Measurements from ENCODE around the gene CELF2.

Gene CELF2

DNA sequence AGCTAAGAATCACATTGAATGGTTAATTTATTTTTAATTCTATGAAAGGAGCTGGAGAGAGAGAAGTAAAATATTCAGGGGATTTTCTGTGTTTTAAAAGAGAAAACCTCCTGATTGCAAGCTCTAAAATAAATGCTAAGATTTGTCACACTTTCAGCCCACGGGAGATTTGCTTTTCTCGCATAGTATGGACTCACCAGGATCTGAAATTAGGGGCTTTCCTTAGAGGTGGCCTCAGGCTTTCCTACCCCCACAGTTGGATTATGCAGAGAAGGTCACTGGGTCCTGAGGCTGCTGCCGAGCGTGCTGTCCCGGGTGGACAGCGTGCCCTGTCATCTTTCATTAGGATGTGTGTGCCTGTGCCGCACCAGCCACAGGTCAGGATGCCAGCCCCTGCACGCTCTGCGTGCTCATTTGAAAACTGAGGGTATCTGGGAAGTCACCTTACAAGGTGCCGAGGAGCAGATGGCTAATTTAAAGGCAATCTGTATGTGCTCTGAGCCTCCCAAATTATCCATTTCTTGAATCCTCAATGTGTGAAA, 258.8 kb downstream of the CELF2 start:
- DNase-seq (ENCODE audit: low spot score) = no peak

DNA sequence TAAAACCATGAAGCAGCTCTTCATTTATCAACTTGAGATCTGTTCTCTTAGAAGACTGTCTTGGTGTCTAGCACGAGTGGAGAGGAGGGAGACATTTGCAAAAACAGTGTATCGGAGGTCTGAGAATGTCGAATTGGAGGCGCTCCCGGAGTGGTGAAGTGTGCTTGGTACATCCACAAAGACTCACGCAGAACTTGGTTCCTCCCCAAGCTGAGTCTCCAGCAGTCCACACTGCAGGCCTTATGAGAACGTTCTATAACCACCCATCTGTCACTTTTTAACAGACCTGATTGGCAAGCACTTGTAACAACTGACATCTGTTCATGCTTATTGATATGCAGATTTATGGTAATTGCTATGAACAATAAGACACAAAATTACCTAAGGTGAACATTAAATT, 261.6 kb downstream of the CELF2 start:
- no peak for DNase-seq (ENCODE audit: low spot score)

DNA sequence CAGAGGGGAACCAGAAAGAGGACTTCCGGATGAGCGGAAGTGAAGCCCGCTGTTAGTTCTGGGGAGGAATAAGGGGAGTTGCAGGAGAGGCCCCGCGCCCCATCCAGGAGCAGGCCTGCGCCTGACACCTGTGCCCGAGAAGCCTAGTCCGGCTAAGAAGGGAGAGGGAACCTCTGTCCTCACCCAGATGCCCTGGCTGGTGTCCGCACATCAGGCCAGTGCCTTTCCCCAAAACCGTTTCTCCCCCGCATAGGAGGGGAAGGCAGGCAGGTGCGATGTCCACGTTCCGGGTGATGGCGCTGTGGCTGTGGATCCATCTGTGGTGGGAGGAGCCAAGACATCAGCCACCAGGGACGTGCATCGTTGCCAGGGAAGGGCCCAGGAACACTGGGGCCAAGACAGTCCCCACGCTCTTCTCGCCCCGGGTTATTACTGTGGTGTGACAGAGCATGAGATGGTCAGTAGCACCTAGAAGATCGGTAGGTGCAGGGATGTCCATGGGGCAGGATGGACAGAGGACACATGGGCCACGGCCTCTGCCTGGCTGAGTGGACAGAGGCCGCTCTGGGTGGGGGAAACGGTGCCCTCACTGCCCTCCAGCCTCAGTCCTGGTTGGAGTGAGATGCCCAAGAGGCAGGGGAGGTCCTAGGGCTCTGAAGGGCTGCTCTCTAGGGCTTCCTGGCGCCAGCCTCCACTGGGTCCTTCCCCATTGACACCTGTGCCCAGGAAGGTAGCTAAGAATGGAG, 262.7 kb downstream of the CELF2 start:
- DNase-seq (ENCODE audit: low spot score) = no peak

DNA sequence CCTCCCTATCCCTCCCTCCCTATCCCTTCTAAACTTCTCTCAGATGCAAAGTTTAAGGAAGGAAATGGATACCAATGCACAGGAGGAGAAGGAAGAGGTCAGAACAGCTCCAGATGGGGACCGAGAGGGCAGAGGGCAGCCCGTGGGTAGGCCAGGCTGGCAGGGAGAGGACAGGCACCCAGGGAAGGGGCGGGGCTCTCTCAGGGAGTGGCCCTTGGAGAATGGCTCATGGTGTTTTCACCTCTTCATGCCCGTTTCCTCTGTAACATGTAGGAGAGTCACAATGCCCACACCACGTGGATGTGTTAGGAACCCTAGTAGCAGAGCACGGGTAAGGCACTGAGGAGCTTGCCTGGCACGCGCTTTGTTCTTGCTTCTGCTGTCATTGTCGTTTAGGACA, 264.5 kb downstream of the CELF2 start:
- no peak for DNase-seq (ENCODE audit: low spot score)

DNA sequence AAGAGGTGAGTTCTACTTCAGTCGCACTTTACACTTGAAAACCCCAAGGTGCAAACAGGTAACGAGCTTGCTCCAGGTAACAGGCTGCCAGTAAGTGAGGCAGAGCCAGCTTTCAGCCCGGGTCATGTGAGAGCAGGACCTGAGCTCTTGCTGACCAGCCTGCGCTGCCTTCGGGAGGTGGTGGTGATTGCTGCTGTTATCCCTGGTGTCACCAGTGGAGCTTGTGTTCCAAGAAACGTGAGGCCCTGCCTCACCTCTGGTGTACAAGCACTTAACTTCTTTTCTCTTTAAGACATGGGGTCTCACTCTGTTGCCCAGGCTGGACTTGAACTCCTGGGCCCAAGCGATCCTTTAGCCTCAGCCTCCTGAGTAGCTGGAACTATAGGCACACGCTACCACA, 265.0 kb downstream of the CELF2 start:
- DNase-seq (ENCODE audit: low spot score) = no peak

DNA sequence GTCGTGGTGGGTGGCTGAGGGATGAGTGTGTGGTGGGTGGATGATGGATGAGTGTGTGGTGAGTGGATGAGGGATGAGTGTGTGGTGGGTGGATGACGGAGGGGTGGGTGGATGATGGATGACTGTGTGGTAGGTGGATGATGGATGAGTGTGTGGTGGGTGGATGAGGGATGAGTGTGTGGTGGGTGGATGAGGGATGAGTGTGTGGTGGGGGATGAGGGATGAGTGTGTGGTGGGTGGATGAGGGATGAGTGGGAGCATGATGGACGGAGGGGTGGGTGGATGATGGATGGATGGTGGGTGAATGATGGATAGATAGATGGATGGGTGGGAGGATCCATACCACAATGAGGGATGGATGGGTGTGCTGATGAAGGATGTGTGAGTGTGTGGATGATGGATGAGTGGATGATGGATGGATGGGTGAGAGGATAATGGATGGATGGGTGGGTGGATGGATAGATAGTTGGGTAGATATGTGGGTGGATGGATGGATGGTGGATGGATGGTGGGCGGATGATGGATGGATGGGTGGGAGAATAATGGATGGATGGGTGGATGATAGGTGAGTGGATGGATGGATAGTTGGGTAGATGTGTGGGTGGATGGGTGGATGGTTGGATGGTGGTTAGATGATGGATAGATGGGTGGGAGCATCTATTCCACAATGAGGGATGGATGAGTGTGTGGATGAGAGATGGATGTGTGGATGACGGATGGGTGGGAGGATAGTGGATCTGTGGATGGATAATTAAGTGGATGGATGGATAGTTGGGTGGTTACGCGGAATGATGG, 266.8 kb downstream of the CELF2 start:
- DNase-seq (ENCODE audit: low spot score) = no peak

DNA sequence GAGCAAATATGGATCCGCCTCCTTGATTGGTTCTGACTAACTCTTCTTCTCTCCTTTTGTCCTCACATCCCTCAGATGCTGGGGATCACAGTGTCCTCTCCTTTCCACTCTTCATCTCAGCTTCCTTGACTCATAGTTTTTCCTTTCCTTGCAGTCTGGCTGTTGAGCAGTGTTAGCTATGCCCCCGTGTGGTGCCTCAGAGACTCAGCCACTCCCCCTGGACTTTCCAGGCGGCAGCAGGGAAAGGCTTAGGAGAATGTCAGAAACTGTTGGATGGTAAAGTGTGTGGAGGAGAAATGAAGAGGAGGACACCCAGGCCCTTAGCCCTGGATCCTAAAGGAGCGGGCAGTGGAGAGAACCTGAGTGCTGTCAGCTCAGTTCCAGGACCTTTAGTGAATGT, 267.5 kb downstream of the CELF2 start:
- DNase-seq (ENCODE audit: low spot score) = peak; percentile 20

DNA sequence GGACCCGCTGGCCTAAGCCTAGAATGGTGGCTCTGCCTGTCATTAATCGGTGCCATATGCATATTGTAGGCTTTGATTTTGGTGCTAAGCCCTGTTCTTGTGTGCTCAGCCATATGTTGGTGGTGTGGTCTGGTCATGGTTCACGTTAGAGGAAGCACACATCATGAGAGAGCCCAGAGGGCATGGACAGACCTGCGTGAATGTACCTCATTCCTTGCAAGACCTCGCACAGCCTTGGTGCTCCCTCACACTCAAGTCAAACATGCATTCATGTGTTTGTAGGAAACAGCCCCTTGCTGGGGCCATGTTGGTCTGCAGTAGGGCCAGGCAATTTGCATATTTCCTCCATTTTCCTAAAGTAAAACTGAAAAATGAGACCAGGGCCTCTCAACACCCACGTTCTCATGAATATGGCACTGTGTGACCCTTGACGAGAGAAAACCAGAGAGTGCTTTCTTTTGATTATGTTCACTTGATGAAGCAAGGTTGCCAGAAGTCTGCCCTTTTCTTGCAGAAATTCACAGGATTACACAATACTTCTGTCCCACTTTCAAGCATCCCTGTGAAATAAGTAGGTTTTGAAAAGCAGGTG, 268.7 kb downstream of the CELF2 start:
- DNase-seq (ENCODE audit: low spot score) = no peak

DNA sequence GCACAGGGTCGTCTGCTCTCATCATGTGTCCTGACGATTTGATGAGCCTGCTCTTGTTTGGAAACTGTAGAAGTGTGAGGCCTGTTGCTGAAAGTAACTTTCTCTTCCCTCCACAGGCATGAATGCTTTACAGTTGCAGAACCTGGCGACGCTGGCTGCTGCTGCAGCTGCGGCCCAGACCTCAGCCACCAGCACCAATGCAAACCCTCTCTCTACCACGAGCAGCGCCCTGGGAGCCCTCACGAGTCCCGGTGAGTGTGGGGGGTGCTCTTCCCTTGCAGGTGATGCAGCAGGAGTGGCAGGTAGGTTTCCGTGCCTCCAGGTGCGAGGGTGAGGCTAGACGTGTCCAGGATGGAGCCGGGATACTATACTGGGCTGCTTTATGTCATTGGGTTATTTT, 270.6 kb downstream of the CELF2 start:
- DNase-seq (ENCODE audit: low spot score) = no peak

DNA sequence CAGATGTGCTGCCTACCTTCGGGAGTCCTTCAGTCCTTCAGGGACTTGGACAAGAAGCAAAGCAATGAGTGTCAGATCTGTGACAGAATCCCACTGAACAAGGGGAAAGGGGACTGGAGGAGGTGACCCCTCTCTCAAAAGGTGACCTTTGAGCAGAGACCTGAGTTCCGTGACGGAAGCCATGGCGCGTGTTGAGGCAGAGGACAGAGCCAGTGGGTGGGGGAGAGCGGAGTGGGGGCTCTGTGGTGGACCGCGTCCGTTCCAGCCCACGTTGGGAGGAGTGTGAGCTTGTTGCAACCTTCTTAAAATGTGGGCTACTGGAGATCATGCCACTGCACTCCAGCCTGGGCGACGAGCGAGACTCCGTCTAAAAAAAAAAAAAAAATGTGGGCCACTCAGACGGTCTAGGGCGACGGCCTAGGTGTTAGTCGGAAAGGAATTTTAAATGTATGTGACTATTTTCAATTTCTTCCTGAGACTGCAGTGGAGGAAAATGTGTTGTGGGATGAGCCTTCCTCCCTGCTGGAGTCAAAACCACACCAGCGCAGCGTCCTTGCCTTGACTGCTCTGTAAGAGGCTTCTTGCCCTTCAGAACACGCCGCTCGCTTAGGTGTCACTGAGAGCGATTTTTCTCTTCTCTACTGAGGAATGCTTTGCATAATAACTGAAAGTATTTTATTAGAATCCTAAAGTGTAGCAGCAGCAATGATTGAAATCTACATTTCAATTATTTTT, 272.7 kb downstream of the CELF2 start:
- DNase-seq (ENCODE audit: low spot score) = no peak

DNA sequence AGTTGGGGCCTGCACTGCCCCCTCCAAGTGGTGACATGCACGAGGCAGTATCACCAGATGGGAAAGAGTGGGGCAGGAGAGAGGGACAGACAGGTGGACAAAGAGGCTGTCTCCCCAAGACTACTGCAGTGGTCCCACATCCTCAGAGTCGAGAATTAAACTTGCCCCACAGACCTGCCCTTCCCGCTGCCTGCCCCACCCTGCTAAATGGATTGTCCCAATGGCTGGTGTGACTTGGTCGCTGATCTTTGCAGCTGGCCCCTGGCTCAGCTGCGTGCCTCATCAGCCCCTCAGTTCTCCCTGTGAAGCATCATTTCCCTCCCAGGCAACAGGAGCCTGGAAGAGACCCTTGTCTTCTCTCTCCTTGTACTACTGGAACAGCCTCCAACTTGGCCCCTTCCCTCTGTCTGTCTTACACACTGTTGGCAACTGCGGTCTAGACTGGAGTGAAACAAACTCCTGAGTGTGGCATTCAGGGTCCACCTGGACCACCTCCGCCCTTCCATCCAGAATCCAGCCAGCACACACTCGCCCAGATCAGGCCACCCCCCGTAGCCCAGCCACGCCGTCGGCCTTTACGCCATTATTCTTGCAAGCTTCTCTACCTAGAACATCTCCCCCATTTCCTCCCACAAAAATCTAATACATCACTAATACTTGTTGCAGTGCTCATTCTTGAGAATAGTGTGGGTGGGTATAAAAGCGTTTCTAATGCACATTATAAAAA, 275.1 kb downstream of the CELF2 start:
- DNase-seq (ENCODE audit: low spot score) = no peak

DNA sequence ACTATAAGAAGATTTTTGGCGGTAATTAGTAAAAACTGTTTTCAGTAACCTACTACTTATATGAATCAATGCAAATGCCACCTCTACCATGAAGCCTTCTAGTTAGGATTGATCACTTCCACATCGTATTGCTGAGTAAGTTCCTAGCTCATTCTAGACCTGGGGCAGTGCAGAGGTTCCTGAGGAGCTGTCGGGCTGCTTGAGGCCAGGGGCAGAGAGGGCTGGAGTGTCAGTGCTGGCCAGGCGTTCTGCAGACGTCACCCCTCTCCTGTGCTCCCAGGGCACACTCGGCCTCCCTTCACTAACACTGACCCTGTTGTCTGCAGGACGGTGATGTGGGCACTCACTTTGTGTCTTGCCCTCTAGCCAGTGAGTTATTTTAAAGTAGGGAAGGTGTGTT, 275.7 kb downstream of the CELF2 start:
- no peak for DNase-seq (ENCODE audit: low spot score)

DNA sequence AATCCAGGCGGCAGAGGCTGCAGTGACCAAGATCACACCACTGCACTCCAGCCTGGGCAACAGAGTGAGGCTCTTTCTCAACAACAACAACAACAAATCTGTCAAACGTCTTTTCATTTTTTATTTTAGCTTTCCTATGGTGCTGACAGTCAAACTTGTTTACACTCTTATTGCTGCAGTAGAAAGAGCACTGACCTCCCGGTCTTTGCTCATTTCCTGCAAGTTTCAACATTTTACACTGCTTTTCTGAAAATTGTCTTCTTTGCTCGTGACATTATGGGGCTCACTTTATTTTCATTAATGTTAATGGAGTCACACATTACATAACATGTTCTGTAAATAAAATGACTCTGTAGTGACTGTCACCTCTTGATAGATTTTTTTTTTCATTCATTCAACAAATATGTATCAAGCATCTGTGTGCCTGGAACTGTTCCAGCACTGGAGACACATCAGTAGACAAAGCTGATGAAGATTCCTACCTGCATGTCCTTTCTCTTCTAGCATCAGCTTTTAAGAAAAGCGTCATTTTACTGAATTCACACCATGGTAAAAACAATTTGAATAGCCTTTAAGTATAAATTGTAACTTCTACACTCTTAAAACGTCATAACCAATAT, 277.3 kb downstream of the CELF2 start:
- DNase-seq (ENCODE audit: low spot score) = no peak

DNA sequence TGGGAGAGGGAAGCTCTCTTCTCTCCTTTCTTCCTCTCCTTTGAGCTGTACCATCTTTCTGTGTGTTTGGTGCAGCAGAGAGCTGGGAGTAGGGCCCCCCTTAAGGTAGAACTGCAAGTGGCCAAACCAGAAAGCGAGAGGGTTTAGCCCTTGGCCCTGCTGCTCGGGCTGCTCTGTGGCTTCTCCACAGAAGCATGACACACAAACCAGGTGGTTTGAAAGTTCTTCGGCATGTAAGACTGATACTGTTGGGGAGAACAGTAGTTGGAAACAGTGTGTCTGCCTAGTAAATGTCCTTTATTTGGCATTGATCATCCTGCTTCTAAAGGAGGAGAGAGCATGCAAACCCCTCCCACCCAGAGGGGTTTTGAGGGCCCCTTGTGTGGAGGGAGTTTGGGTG, 277.8 kb downstream of the CELF2 start:
- no peak for DNase-seq (ENCODE audit: low spot score)

DNA sequence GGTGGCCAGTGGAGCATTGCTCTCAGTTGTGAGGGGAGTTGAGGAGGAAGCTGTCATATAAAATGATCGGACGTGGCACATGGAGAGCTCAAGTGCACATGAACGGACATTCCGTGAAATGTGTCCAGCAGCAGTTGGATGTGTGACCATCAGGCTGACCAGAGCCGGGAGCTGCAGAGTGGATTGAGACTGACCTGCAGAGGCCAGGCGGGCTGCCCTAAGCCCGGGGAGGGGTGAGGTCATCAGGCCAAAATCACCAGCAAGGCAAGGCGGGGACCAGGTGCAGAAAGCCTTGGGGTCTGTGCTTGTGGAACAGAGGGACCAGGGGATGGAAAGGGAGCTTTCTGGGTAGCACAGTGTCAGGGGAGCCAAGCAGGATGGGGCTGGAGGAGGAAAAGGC, 279.5 kb downstream of the CELF2 start:
- no peak for DNase-seq (ENCODE audit: low spot score)

DNA sequence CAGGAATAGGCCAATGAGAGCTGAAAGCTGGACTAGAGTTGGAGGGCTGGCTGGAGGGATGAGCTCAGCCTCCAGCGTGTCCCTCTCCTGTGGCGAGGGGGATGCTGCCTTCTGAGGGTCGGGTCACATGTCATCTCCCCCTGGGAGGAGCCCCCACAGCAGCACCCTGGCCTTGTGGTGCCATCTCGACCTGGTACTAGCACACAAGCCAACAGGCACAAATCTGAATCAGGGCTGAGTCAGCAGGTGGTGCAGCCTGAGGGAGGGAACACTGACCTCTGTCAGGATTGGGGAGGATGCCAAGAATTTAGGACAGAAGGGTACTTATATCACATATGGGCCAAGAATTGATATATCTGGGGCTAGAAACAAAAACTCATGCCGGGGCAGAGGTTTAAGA, 280.4 kb downstream of the CELF2 start:
- peak; percentile 22 for DNase-seq (ENCODE audit: low spot score)

DNA sequence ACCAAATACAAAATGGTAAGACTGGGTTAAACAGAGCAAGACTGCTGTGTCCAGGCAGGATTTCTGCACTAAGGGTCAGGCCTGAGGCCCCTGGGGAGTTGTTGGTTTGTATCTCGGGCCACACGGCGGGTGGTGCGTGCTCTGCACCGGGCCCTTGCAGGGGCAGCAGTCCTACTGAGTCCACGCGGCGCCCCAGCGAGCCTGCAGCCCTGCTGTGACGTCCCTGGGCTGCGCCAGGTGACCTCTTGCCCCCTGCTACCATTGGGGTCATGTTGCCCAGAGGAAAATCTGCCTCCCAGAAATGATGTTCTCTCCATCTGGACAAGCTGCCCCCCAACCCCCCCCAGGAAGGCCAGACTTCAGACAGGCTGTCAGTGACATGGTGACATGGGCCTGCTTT, 281.5 kb downstream of the CELF2 start:
- DNase-seq (ENCODE audit: low spot score) = no peak

DNA sequence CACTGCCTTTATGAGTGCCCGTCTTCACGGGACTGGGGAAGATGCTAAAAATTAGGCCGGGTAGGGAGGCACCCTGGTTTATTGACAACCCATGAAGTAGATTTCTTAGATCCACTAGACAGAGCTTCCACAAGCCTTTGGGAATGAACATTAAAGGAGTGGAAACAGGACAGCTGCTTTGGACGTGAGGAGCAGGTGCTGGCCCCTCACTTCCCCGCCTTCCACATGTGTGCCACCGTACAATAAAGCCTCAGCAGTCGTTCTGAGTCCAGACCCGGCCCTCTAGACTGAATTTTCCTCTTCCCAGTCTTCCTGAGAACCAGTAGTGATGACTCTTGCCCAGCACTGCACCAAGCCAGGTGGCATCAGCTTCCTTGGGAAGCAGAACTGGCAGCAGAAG, 282.4 kb downstream of the CELF2 start:
- DNase-seq (ENCODE audit: low spot score) = no peak

DNA sequence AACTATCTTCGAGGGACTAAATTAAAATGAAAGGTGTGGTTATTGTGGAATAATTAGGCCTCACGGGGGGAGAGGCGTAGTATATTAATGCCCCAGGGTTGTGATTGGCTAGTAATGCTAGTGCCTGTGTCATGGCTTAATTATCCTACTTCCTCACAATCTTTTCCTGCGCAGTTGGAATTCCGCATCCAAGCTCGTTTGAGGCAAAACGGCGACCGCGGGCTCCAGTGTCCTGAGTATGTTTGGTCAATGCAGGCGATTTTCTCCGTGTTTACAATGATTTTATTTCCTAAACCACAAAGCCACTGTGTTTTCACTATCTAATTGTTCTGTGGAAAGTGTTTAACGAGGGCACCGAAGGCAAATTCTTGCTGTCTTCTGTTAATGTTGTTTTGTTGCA, 282.9 kb downstream of the CELF2 start:
- DNase-seq (ENCODE audit: low spot score) = no peak

DNA sequence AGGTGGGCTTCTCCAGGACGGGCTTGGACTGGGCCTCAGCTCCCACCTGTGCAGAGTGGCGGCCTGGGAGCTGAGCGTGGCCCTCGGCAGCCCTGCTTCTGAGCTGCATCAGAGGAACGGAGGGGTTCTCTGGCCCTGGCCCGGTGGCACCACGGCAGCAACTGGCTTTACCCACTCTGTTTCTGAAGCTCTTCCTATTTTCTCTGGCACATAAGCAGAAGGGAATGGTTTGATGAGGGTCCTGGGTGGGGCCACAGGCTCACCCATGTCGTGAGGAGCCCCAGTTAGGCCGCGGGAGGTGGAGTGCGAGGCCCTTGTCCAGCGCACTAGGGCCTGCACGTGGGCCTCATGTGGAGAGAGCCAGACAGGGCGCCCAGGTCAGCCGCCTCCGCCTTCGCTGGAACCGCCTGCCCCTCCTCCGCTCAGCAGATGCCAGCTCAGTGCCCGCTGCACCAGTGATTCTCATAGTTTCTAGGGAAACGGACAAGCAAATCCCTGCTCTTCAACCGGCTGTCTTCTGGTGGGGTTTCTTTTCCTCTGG, 284.0 kb downstream of the CELF2 start:
- no peak for DNase-seq (ENCODE audit: low spot score)

DNA sequence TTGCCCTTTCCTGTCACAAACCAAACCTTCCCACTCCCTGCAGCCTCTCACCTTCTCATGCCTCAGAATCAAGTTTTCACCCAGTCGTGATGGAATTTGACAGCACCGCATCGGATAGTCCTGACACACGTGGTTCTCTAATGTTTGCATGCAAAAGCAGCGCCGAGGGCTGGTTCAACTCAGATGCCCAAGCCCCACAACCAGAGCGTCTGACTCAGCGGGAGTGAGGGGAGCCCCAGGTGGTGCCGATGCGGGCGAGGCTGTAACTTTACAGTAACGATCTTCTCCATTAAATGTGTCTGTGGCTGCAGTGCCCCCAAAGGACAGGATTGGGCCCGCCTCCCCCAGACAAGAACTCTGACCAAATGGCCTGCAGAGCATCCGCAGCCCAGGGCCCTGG, 284.5 kb downstream of the CELF2 start:
- no peak for DNase-seq (ENCODE audit: low spot score)

Measured in kidney tubule cell (primary cell).